Measurements from ENCODE around the gene MUTYH. TPM values are rescaled to one million over a fixed set of nuclear protein-coding genes. Genes with fewer than 3 reads are reported as not detected.
"Not testable (repeated sequence)": the region's sequence is repeated elsewhere in the genome, so short reads cannot be mapped to it uniquely, and the experiment has no call there.

Gene MUTYH
- total RNA-seq, 3 donors from 2014 or later (not counting 1 experiment from before 2014, with no cell fraction given) = 44.0 to 55.6 (median 51.5) TPM

DNA sequence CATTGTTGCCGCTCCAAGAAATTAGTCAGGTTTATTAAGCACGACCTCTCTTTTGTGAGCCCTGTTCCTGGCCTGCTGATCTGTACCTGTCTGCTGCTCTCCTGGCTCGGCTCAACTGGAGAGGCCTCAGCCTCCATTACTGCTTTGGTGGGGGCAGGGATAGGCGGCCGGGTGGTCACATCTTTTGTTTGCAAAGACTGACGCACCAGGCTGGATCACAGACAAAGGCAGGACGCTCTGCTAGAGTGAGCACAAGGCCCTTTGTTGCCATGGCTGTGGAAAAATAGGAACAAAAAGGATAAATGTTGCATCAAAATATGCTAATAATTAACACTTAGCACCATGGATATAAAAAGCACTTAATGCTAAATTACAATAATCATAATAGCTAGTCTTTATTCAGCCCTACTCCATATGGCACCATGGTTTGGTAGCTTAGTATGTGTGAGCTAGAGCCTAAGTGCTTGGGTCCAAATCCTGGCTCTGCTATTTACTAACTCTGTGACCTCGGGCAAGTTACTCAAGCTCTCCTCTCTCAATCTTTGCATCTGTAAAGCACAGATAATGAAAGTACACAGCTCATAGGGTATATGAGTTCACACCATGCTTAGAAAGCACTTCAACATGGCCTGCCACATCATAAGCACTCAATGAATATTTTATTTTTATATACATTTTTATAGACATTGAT lies 42.4 kb downstream of the MUTYH start:
- Histone ChIP-seq H3K27me3 (ENCODE audit: control insufficient read depth, insufficient read depth, low read length) (no peaks in the 10 kb centered on the region), H3K27ac (ENCODE audit: low read length) (no peak overlapping the region), H3K36me3 (ENCODE audit: control insufficient read depth, insufficient read depth, low read length) (no peaks in the 10 kb centered on the region), H3K4me3 (ENCODE audit: low read length) (no peak overlapping the region), H3K4me1 (ENCODE audit: control insufficient read depth, insufficient read depth, low read length) (peaks cover 2% of the 10 kb centered on the region), H3K9me3 (ENCODE audit: control insufficient read depth, insufficient read depth, low read length) (no peaks in the 10 kb centered on the region)
- Mint-ChIP-seq H3K4me3 (no peak overlapping the region), H3K27ac (no peak overlapping the region), H3K27me3 (ENCODE audit: low read depth in 2 of 2) (no peaks in the 10 kb centered on the region), H3K4me1 (no peaks in the 10 kb centered on the region), H3K36me3 (no peaks in the 10 kb centered on the region), H3K9me3 (no peaks in the 10 kb centered on the region)
- no peak for DNase-seq
- TF ChIP-seq, protein P1, sequence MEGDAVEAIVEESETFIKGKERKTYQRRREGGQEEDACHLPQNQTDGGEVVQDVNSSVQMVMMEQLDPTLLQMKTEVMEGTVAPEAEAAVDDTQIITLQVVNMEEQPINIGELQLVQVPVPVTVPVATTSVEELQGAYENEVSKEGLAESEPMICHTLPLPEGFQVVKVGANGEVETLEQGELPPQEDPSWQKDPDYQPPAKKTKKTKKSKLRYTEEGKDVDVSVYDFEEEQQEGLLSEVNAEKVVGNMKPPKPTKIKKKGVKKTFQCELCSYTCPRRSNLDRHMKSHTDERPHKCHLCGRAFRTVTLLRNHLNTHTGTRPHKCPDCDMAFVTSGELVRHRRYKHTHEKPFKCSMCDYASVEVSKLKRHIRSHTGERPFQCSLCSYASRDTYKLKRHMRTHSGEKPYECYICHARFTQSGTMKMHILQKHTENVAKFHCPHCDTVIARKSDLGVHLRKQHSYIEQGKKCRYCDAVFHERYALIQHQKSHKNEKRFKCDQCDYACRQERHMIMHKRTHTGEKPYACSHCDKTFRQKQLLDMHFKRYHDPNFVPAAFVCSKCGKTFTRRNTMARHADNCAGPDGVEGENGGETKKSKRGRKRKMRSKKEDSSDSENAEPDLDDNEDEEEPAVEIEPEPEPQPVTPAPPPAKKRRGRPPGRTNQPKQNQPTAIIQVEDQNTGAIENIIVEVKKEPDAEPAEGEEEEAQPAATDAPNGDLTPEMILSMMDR (IDR thresholded peaks at IDR 0.05) = no peak
- intact Hi-C loops (cut with micrococcal nuclease) = no loop called here
- ATAC-seq = no peak
- 90% methylated on average over 8 of the region's 8 CpGs for WGBS (ENCODE audit: insufficient coverage)

DNA sequence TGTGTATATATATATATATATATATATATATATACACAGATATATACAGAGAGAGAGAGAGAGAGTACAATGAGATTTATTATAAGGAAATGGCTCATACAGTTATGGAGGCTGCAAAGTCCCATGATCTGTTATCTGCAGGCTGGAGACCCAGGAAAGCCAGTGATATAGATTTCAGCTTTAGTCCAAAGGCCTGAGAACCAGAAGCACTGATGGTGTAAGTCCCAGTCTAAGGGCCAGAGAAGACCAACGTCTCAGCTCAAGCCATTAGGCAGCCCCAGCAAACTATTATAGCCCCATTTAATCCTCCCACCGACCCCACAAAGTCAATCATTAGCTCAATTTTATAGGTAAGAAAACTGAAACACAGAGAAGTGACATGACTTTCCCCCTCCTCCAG lies 48.5 kb downstream of the MUTYH start:
- no peaks in the 10 kb centered on the region for H3K9me3 Mint-ChIP-seq
- H3K9me3 ChIP-seq (ENCODE audit: control insufficient read depth, insufficient read depth, low read length) = no peaks in the 10 kb centered on the region
- 90% methylated on average over 2 of the region's 2 CpGs for WGBS (ENCODE audit: insufficient coverage)
- H3K4me3 Mint-ChIP-seq = no peak overlapping the region
- intact Hi-C loops (cut with micrococcal nuclease) = no loop called here
- no peaks in the 10 kb centered on the region for H3K36me3 Mint-ChIP-seq
- H3K27me3 Mint-ChIP-seq (ENCODE audit: low read depth in 2 of 2) = peaks cover 0 to 2% of the 10 kb centered on the region in 2 donors
- no peaks in the 10 kb centered on the region for H3K4me1 Mint-ChIP-seq
- no peak overlapping the region for H3K27ac ChIP-seq (ENCODE audit: low read length)
- H3K4me3 ChIP-seq (ENCODE audit: low read length) = no peak overlapping the region
- DNase-seq (no peak), ATAC-seq (no peak)
- no peaks in the 10 kb centered on the region for H3K4me1 ChIP-seq (ENCODE audit: control insufficient read depth, insufficient read depth, low read length)
- H3K27me3 ChIP-seq (ENCODE audit: control insufficient read depth, insufficient read depth, low read length) = no peaks in the 10 kb centered on the region
- TF ChIP-seq, protein P1 (IDR thresholded peaks at IDR 0.05) = no peak
- no peaks in the 10 kb centered on the region for H3K36me3 ChIP-seq (ENCODE audit: control insufficient read depth, insufficient read depth, low read length)
- no peak overlapping the region for H3K27ac Mint-ChIP-seq

DNA sequence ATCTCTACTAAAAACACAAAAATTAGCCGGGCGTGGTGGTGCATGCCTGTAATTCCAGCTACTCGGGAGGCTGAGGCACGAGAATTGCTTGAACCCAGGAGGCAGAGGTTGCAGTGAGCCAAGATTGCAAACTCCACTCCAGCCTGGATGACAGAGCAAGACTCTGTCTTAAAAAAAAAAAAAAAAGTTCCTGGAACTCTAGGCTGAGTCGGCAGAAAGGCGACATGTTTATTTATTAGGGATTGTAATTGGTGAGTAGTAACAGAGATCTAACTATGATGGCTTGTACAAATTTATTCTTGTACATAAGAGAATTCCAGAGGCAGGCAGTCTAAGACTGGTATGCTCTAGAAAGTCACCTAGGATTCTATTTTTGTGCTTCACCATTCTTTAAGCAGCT lies 49.2 kb downstream of the MUTYH start:
- H3K4me3 Mint-ChIP-seq; H3K4me3 ChIP-seq (ENCODE audit: low read length); H3K9me3 ChIP-seq (ENCODE audit: control insufficient read depth, insufficient read depth, low read length); intact Hi-C loops (cut with micrococcal nuclease); H3K4me1 Mint-ChIP-seq; DNase-seq; H3K27ac Mint-ChIP-seq; H3K27me3 Mint-ChIP-seq (ENCODE audit: low read depth in 2 of 2); H3K27ac ChIP-seq (ENCODE audit: low read length); H3K36me3 ChIP-seq (ENCODE audit: control insufficient read depth, insufficient read depth, low read length); ATAC-seq; H3K36me3 Mint-ChIP-seq; H3K9me3 Mint-ChIP-seq; H3K27me3 ChIP-seq (ENCODE audit: control insufficient read depth, insufficient read depth, low read length); H3K4me1 ChIP-seq (ENCODE audit: control insufficient read depth, insufficient read depth, low read length): not testable (repeated sequence)
- 80% methylated on average over 6 of the region's 6 CpGs for WGBS (ENCODE audit: insufficient coverage)

GRCh38 chr1:45286521-45286920 lies 53.7 kb downstream of the MUTYH start:
- H3K36me3 Mint-ChIP-seq; H3K4me1 ChIP-seq (ENCODE audit: control insufficient read depth, insufficient read depth, low read length); H3K4me3 ChIP-seq (ENCODE audit: low read length); intact Hi-C loops (cut with micrococcal nuclease); H3K36me3 ChIP-seq (ENCODE audit: control insufficient read depth, insufficient read depth, low read length); H3K9me3 ChIP-seq (ENCODE audit: control insufficient read depth, insufficient read depth, low read length); H3K9me3 Mint-ChIP-seq; H3K27ac Mint-ChIP-seq; H3K27me3 ChIP-seq (ENCODE audit: control insufficient read depth, insufficient read depth, low read length); ATAC-seq; H3K27ac ChIP-seq (ENCODE audit: low read length); DNase-seq; H3K4me1 Mint-ChIP-seq; H3K4me3 Mint-ChIP-seq: not testable (repeated sequence)
- no CpG with 5 or more reads among the region's 3 CpGs for WGBS (ENCODE audit: insufficient coverage)
- peaks cover 0 to 12% of the 10 kb centered on the region in 2 donors for H3K27me3 Mint-ChIP-seq (ENCODE audit: low read depth in 2 of 2)

GRCh38 chr1:45284858-45285257 lies 55.4 kb downstream of the MUTYH start:
- H3K27me3 Mint-ChIP-seq (ENCODE audit: low read depth in 2 of 2) = peaks cover 0 to 16% of the 10 kb centered on the region in 2 donors
- H3K4me3 Mint-ChIP-seq; intact Hi-C loops (cut with micrococcal nuclease); H3K4me1 ChIP-seq (ENCODE audit: control insufficient read depth, insufficient read depth, low read length); H3K9me3 ChIP-seq (ENCODE audit: control insufficient read depth, insufficient read depth, low read length); H3K9me3 Mint-ChIP-seq; ATAC-seq; H3K4me1 Mint-ChIP-seq; H3K27ac ChIP-seq (ENCODE audit: low read length); H3K27ac Mint-ChIP-seq; H3K36me3 ChIP-seq (ENCODE audit: control insufficient read depth, insufficient read depth, low read length); H3K27me3 ChIP-seq (ENCODE audit: control insufficient read depth, insufficient read depth, low read length); DNase-seq; H3K36me3 Mint-ChIP-seq; H3K4me3 ChIP-seq (ENCODE audit: low read length): not testable (repeated sequence)
- WGBS (ENCODE audit: insufficient coverage) = 90% methylated on average over 9 of the region's 9 CpGs

All from natural killer cell (primary cell).